NCI-H1105 (cell line): ENCODE results near the gene CACNA1D.
"Not testable (repeated sequence)": the region's sequence is repeated elsewhere in the genome, so short reads cannot be mapped to it uniquely, and the experiment has no call there.

Source experiments
- DNase-seq: peaks from one replicate; lab custom pipeline; 2025; lab: John Stamatoyannopoulos, UW

The CACNA1D gene

GRCh38 chr3:53616971-53617892 lies 122.8 kb downstream of the CACNA1D start:
- DNase-seq: no peak

- DNase-seq: no peak
Measured at GRCh38 chr3:53617893-53618523, 123.6 kb downstream of the CACNA1D start.

- DNase-seq: no peak
Measured at GRCh38 chr3:53618524-53618906, 124.1 kb downstream of the CACNA1D start.

GRCh38 chr3:53618936-53619335 lies 124.5 kb downstream of the CACNA1D start:
- DNase-seq: no peak

- DNase-seq: peak; percentile 20
Measured at GRCh38 chr3:53624061-53624857, 129.8 kb downstream of the CACNA1D start.

- DNase-seq: no peak
Measured at GRCh38 chr3:53626876-53627275, 132.5 kb downstream of the CACNA1D start.

GRCh38 chr3:53628536-53629401 lies 134.4 kb downstream of the CACNA1D start:
- DNase-seq: no peak

GRCh38 chr3:53629402-53629723 lies 135.0 kb downstream of the CACNA1D start:
- no peak for DNase-seq

GRCh38 chr3:53630547-53630946 lies 136.1 kb downstream of the CACNA1D start:
- no peak for DNase-seq

GRCh38 chr3:53633197-53633787 lies 138.9 kb downstream of the CACNA1D start:
- no peak for DNase-seq

- no peak for DNase-seq
Measured at GRCh38 chr3:53635041-53635440, 140.6 kb downstream of the CACNA1D start.

GRCh38 chr3:53638806-53639205 lies 144.4 kb downstream of the CACNA1D start:
- not testable (repeated sequence) for DNase-seq

- DNase-seq: no peak
Measured at GRCh38 chr3:53641397-53641796, 147.0 kb downstream of the CACNA1D start.

- no peak for DNase-seq
Measured at GRCh38 chr3:53642211-53642610, 147.8 kb downstream of the CACNA1D start.

- no peak for DNase-seq
Measured at GRCh38 chr3:53643757-53644156, 149.3 kb downstream of the CACNA1D start.

- DNase-seq: no peak
Measured at GRCh38 chr3:53645754-53646153, 151.3 kb downstream of the CACNA1D start.

GRCh38 chr3:53646723-53647122 lies 152.3 kb downstream of the CACNA1D start:
- no peak for DNase-seq

GRCh38 chr3:53649816-53650215 lies 155.4 kb downstream of the CACNA1D start:
- no peak for DNase-seq

- DNase-seq: no peak
Measured at GRCh38 chr3:53650424-53650823, 156.0 kb downstream of the CACNA1D start.

GRCh38 chr3:53650928-53651661 lies 156.7 kb downstream of the CACNA1D start:
- no peak for DNase-seq

- DNase-seq: no peak
Measured at GRCh38 chr3:53651927-53652326, 157.5 kb downstream of the CACNA1D start.
